ENCODE results near the gene SELENOO.

- TF ChIP-seq POLR2A (IDR thresholded peaks at IDR 0.05; ENCODE audit: low read depth, low read length): no peak
- TF ChIP-seq POLR2AphosphoS5 (IDR thresholded peaks at IDR 0.05; ENCODE audit: low read depth, low read length): no peak
- TF ChIP-seq PAX5 (IDR thresholded peaks at IDR 0.05; ENCODE audit: insufficient read depth, low read length, severe bottlenecking): no peak
Measured at GRCh38 chr22:50216055-50216683, 15.4 kb downstream of the SELENOO start.
